GM18498 (cell line): ENCODE measurements around the gene NEK8.
"Not testable (repeated sequence)": the region's sequence is repeated elsewhere in the genome, so short reads cannot be mapped to it uniquely, and the experiment has no call there.

Source experiments
- ATAC-seq: cut with Tn5 transposase; IDR thresholded peaks from one replicate; pipeline ENCODE4 v1.9.1; 2021; ENCODE audit warnings: mild to moderate bottlenecking, moderate library complexity; ENCODE audit not compliant: unreplicated experiment

NEK8 gene

DNA sequence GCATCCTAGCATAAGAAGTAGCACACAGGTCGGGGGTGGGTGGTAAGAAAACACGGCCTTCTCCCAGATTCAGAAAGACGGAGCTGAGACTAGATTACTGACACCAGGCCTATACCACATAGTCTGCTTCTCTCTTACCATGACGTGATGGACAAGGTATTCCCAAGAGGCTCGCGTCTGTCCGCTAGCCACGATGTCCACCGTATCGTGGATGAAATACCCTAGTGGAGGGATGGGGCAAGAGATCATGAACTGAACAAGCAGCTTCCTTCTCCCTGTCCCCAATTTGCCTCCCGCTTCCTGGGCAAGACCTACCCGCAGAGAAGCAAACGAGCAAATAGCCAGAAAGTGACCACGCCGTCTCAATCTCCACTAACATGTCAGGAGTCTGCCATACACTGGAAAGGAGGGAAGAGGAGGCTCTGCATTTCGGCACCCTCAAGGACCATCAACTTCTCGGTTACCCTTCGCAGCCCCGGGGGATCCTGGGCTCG, 3.4 kb upstream of the NEK8 start:
- no peak for ATAC-seq

DNA sequence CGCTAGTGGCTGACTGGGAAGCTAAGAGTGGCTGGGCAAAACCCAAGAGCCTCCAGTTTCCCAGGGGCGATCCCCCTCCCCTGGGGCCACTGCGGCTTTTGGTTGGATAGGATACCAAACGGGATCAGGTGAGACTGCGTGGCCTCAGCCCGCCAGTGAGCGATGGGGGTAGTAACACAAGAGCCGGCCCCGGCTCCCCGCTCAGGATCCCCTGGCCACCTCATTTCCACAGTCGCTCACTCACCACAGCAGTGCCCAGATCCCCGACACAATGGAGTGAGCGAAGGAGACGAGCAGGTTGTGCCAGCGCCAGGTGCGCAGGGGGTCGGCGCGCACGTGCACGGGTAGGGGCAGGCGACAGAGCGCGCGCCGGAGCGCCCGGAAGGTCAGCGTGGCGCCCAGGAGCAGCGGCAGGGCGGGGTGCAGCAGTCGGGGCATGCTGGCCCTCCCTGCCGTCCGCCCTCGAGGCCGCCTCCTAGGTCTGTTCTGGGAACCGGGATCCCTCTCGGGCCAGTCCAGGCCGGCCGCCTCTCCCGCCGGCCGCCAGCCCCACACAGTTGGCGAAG, 2.8 kb upstream of the NEK8 start:
- peak; percentile 0 for ATAC-seq

GRCh38 chr17:28726226-28726626, 2.4 kb upstream of the NEK8 start, which contains the start of gene TLCD1:
TLCD1 (minus strand) TSS chr17:28726233; CDS start chr17:28726097, 136 bp downstream.
- ATAC-seq, result peak; percentile 15

GRCh38 chr17:28726627-28727491, 1.7 kb upstream of the NEK8 start:
- peak; percentile 46 for ATAC-seq

- ATAC-seq, result no peak
These were observed 1.4 kb downstream of the NEK8 start for GRCh38 chr17:28729950-28730330.

GRCh38 chr17:28733346-28733745, 4.8 kb downstream of the NEK8 start:
- ATAC-seq, result no peak

DNA sequence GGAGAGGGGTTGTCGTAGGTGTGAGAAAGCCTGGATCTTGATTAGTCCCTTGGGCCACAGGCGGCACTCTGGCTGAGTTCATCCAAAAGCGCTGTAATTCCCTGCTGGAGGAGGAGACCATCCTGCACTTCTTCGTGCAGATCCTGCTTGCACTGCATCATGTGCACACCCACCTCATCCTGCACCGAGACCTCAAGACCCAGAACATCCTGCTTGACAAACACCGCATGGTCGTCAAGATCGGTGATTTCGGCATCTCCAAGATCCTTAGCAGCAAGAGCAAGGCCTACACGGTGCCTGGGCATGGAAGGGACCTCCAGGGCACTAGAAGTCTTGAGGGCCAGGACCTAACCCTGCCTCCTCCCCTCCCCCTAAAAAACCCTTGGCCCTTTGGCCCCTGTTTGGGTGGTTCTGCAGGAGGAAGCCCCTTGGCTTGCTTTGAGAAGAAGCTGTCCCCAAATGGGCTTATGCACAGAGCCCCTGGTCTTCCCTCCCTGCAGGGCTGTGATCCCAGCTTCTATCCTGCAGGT, 6.2 kb downstream of the NEK8 start:
- ATAC-seq, result no peak

- no peak for ATAC-seq
These were observed 6.7 kb downstream of the NEK8 start for GRCh38 chr17:28735242-28735722.

DNA sequence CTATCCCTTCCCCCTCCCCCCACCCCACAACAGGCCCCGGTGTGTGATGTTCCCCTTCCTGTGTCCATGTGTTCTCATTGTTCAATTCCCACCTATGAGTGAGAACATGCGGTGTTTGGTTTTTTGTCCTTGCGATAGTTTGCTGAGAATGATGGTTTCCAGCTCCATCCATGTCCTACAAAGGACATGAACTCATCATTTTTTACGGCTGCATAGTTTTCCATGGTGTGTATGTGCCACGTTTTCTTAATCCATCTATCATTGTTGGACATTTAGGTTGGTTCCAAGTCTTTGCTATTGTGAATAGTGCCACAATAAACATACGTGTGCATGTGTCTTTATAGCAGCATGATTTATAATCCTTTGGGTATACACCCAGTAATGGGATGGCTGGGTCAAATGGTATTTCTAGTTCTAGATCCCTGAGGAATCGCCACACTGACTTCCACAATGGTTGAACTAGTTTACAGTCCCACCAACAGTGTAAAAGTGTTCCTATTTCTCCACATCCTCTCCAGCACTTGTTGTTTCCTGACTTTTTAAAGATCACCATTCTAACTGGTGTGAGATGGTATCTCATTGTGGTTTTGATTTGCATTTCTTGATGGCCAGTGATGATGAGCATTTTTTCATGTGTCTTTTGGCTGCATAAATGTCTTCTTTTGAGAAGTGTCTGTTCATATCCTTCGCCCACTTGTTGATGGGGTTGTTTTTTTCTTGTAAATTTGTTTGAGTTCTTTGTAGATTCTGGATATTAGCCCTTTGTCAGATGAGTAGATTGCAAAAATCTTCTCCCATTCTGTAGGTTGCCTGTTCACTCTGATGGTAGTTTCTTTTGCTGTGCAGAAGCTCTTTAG, 7.6 kb downstream of the NEK8 start:
- ATAC-seq, result not testable (repeated sequence)

- ATAC-seq, result no peak
These were observed 8.7 kb downstream of the NEK8 start for GRCh38 chr17:28737316-28737715.

GRCh38 chr17:28737770-28738679, 9.4 kb downstream of the NEK8 start:
- ATAC-seq, result peak; percentile 67

DNA sequence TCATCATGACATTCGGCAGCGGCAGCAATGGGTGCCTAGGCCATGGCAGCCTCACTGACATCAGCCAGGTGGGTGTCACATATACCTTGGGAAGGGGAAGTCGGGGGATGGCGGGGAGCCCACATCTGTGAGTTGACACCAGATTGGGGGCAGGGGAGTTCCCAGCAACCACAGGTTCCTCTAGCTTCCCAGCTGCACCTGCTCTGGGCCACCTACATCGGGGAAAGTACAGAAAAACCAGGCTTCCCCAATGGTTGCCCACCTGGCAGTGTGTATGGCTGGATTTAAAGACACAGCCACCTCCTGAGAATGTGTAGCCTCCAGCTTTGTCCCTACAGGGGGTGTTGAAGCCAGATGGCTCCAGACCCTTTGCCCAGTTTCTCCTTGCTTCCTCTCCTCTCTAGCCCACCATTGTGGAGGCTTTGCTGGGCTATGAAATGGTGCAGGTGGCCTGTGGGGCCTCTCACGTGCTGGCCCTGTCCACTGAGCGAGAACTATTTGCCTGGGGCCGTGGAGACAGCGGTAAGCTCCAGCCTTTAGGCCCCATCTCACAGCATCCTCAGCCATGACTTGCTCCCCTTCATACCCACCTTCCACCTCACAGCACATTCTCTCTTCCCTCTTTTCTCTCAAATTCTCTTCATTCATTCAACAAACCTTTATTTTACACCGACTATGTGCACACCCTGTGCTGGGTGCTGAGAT, 10.2 kb downstream of the NEK8 start:
- no peak for ATAC-seq

DNA sequence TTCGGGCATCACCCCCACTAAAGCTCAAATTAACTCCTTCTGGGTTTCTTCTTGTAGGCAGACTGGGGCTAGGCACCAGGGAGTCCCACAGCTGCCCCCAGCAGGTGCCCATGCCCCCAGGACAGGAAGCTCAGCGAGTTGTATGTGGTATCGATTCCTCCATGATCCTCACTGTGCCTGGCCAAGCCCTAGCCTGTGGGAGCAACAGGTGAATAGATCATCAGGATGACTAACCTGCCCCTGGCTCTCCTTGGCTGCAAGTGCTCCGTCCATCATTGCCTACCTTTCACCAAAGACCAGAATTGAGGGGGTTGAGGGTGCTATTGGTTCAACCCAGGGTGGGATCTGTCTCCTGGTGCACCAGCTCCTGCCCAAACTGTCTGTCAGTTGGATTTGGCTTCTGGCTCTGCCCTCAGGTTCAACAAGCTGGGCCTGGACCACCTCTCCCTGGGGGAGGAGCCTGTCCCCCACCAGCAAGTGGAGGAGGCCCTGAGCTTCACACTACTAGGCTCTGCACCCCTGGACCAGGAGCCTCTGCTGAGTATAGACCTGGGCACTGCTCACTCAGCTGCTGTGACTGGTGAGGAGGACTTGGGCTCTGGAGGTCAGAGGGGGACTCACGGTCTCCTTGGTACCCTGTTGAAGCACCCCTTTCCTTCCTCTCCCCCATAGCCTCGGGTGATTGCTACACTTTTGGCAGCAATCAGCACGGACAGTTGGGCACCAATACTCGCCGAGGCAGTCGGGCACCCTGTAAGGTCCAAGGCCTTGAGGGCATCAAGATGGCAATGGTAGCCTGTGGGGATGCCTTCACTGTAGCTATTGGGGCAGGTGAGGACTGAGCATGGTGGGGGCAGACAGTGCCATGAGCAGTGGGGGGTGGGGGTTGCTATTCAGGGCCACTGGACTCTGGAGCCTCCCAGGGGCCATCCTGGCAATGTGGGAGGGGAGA, 12.1 kb downstream of the NEK8 start:
- ATAC-seq, result no peak

GRCh38 chr17:28741358-28742349, 13.1 kb downstream of the NEK8 start:
- no peak for ATAC-seq

- peak; percentile 71 for ATAC-seq
These were observed 14.9 kb downstream of the NEK8 start, which contains the start of gene TRAF4 for GRCh38 chr17:28743243-28744103. TRAF4 (plus strand) TSS chr17:28744011; CDS start chr17:28744113, 102 bp downstream.
